ENCODE measurements around the gene ZNF598.

Gene ZNF598

GRCh38 chr16:2003827-2004641 lies 5.6 kb downstream of the ZNF598 start:
- H2AFZ ChIP-seq (ENCODE audit: low read depth) = no peak overlapping the region
- no peaks in the 10 kb centered on the region for H3K27me3 ChIP-seq (ENCODE audit: insufficient read depth, low read depth)
- no peak overlapping the region for H3K27ac ChIP-seq
- no peaks in the 10 kb centered on the region for H3K36me3 ChIP-seq (ENCODE audit: insufficient read depth)
- peaks cover 15% of the 10 kb centered on the region for H4K20me1 ChIP-seq (ENCODE audit: insufficient read depth)
- H3K9ac ChIP-seq = no peak overlapping the region
- H3K4me2 ChIP-seq = no peak overlapping the region
- no peak overlapping the region for H3K4me3 ChIP-seq (IDR thresholded peaks at IDR 0.05; ENCODE audit: insufficient read depth, low read depth, low read length)
- peak; percentile 89 for TF ChIP-seq CTCF (conservative IDR thresholded peaks at IDR 0.05; ENCODE audit: low read depth, low read length)
- H3K79me2 ChIP-seq (ENCODE audit: insufficient read depth, low read depth) = peaks cover 52% of the 10 kb centered on the region
- peaks cover 17% of the 10 kb centered on the region for H3K4me1 ChIP-seq (ENCODE audit: low read depth, poor library complexity, severe bottlenecking)

- Histone ChIP-seq H3K4me1 (ENCODE audit: low read depth, poor library complexity, severe bottlenecking) (peaks cover 16% of the 10 kb centered on the region), H3K4me2 (no peak overlapping the region), H3K79me2 (ENCODE audit: insufficient read depth, low read depth) (peaks cover 45% of the 10 kb centered on the region), H3K4me3 (IDR thresholded peaks at IDR 0.05; ENCODE audit: insufficient read depth, low read depth, low read length) (no peak overlapping the region), H3K9ac (no peak overlapping the region), H3K27ac (no peak overlapping the region), H4K20me1 (ENCODE audit: insufficient read depth) (peaks cover 12% of the 10 kb centered on the region), H3K27me3 (ENCODE audit: insufficient read depth, low read depth) (no peaks in the 10 kb centered on the region), H3K36me3 (ENCODE audit: insufficient read depth) (no peaks in the 10 kb centered on the region), H2AFZ (ENCODE audit: low read depth) (no peak overlapping the region)
- no peak for TF ChIP-seq CTCF (conservative IDR thresholded peaks at IDR 0.05; ENCODE audit: low read depth, low read length)
Measured at GRCh38 chr16:2003231-2003826, 6.3 kb downstream of the ZNF598 start.

GRCh38 chr16:2002406-2003230 lies 7.0 kb downstream of the ZNF598 start:
- H3K36me3 ChIP-seq (ENCODE audit: insufficient read depth) = no peaks in the 10 kb centered on the region

More at GRCh38 chr16:2002406-2003230, 7.0 kb downstream of the ZNF598 start:
- Histone ChIP-seq H3K79me2 (ENCODE audit: insufficient read depth, low read depth) (peaks cover 38% of the 10 kb centered on the region), H3K27ac (no peak overlapping the region), H3K27me3 (ENCODE audit: insufficient read depth, low read depth) (no peaks in the 10 kb centered on the region), H4K20me1 (ENCODE audit: insufficient read depth) (peaks cover 5% of the 10 kb centered on the region; the same call in 1 of the 2 replicates), H3K9ac (no peak overlapping the region), H3K4me1 (ENCODE audit: low read depth, poor library complexity, severe bottlenecking) (peaks cover 8% of the 10 kb centered on the region), H3K4me3 (IDR thresholded peaks at IDR 0.05; ENCODE audit: insufficient read depth, low read depth, low read length) (no peak overlapping the region), H2AFZ (ENCODE audit: low read depth) (no peak overlapping the region), H3K4me2 (no peak overlapping the region)
- TF ChIP-seq CTCF (conservative IDR thresholded peaks at IDR 0.05; ENCODE audit: low read depth, low read length) = no peak
